HG02981 (cell line): Measurements from ENCODE around the gene SMARCC2.

Experiments
- ATAC-seq: cut with Tn5 transposase; IDR thresholded peaks from one replicate; pipeline ENCODE4 v1.9.1; 2021; ENCODE audit warnings: mild to moderate bottlenecking, moderate library complexity; ENCODE audit not compliant: unreplicated experiment

The SMARCC2 gene

GRCh38 chr12:56152756-56153677 is 36.3 kb downstream of the SMARCC2 start:
- no peak for ATAC-seq

GRCh38 chr12:56152132-56152755 is 37.0 kb downstream of the SMARCC2 start, which contains the start of gene MYL6B:
Gene MYL6B, plus strand, starts transcription at chr12:56152587. Its CDS starts 1,332 bp downstream, at chr12:56153919.
- ATAC-seq: peak; percentile 86

GRCh38 chr12:56151672-56152131 is 37.6 kb downstream of the SMARCC2 start:
- peak; percentile 47 for ATAC-seq

GRCh38 chr12:56150563-56150962 is 38.7 kb downstream of the SMARCC2 start:
- no peak for ATAC-seq

- ATAC-seq: no peak
These were observed 42.5 kb downstream of the SMARCC2 start for GRCh38 chr12:56146492-56147460.

GRCh38 chr12:56145217-56145616 is 44.1 kb downstream of the SMARCC2 start:
- ATAC-seq: no peak

- ATAC-seq: no peak
These were observed 45.4 kb downstream of the SMARCC2 start for GRCh38 chr12:56143870-56144269.

GRCh38 chr12:56143217-56143616 is 46.1 kb downstream of the SMARCC2 start:
- ATAC-seq: no peak

- no peak for ATAC-seq
These were observed 47.1 kb downstream of the SMARCC2 start for GRCh38 chr12:56141946-56142784.

- no peak for ATAC-seq
These were observed 51.3 kb downstream of the SMARCC2 start for GRCh38 chr12:56137853-56138571.

- no peak for ATAC-seq
These were observed 54.4 kb downstream of the SMARCC2 start for GRCh38 chr12:56134897-56135296.

- no peak for ATAC-seq
These were observed 58.4 kb downstream of the SMARCC2 start for GRCh38 chr12:56130876-56131275.

- ATAC-seq: no peak
These were observed 59.3 kb downstream of the SMARCC2 start for GRCh38 chr12:56129942-56130495.

- peak; percentile 21 for ATAC-seq
These were observed 59.9 kb downstream of the SMARCC2 start for GRCh38 chr12:56129206-56129941.

- peak; percentile 2 for ATAC-seq
These were observed 60.5 kb downstream of the SMARCC2 start for GRCh38 chr12:56128670-56129205.

GRCh38 chr12:56127888-56128669 is 61.2 kb downstream of the SMARCC2 start, which contains the start of gene ESYT1:
Gene ESYT1, plus strand, starts transcription at chr12:56128267. Its CDS starts 53 bp downstream, at chr12:56128320.
- peak; percentile 88 for ATAC-seq

GRCh38 chr12:56127485-56127887 is 61.8 kb downstream of the SMARCC2 start:
- ATAC-seq: no peak
